GM23338 (cell line): ENCODE measurements around the gene ERICH3. TPM values are rescaled to one million over a fixed set of nuclear protein-coding genes. Genes with fewer than 3 reads are reported as not detected.

Experiments
- ATAC-seq: fragments of 200-7000 bp; cut with Tn5 transposase; 3 replicates; pipeline ENCODE4 v1.9.1; 2020
- DNase-seq: peaks from one replicate; pipeline ENCODE4 v3.0.0-alpha.2; 2015; ENCODE audit warnings: low spot score
- H2AFZ ChIP-seq: fragments of 200-600 bp; sonication (generic); 2 replicates; pipeline ENCODE4 v1.8.0; 2016; ENCODE audit warnings: antibody characterized with exemption, mild to moderate bottlenecking, moderate library complexity
- H3F3A ChIP-seq: fragments of 200-600 bp; sonication (generic); replicated peaks from 2 replicates; pipeline ENCODE4 v1.8.0; 2017; ENCODE audit warnings: antibody characterized with exemption, mixed run types, low read depth
- H3K27ac ChIP-seq: fragments of 200-600 bp; sonication (generic); 2 replicates; pipeline ENCODE4 v1.6.1; 2016; ENCODE audit warnings: low read depth
- H3K27me3 ChIP-seq: fragments of 200-600 bp; sonication (generic); 2 replicates; pipeline ENCODE4 v1.8.0; 2016; ENCODE audit warnings: mild to moderate bottlenecking, mixed run types, moderate library complexity; ENCODE audit not compliant: insufficient read depth
- H3K36me3 ChIP-seq: fragments of 200-600 bp; sonication (generic); 2 replicates; pipeline ENCODE4 v1.8.0; 2016; ENCODE audit warnings: mild to moderate bottlenecking; ENCODE audit not compliant: insufficient read depth
- H3K4me1 ChIP-seq: fragments of 200-600 bp; sonication (generic); 2 replicates; pipeline ENCODE4 v1.8.0; 2016; ENCODE audit warnings: mild to moderate bottlenecking, moderate library complexity; ENCODE audit not compliant: insufficient read depth
- H3K4me2 ChIP-seq: fragments of 200-600 bp; sonication (generic); 2 replicates; pipeline ENCODE4 v1.7.1; 2017; ENCODE audit warnings: mixed run types
- H3K4me3 ChIP-seq: fragments of 200-600 bp; sonication (generic); 2 replicates; pipeline ENCODE4 v1.6.1; 2016; ENCODE audit warnings: mixed run types
- H3K79me2 ChIP-seq: fragments of 200-600 bp; sonication (generic); replicated peaks from 2 replicates; pipeline ENCODE4 v1.8.0; 2017; ENCODE audit warnings: mild to moderate bottlenecking; ENCODE audit not compliant: insufficient read depth
- H3K9me2 ChIP-seq: fragments of 200-600 bp; sonication (generic); 2 replicates; pipeline ENCODE4 v1.8.0; 2017; ENCODE audit not compliant: insufficient read depth
- H4K20me1 ChIP-seq: fragments of 200-600 bp; sonication (generic); replicated peaks from 2 replicates; pipeline ENCODE4 v1.8.0; 2017; ENCODE audit warnings: mild to moderate bottlenecking; ENCODE audit not compliant: insufficient read depth
- H3K27ac Mint-ChIP-seq: 2 replicates; pipeline ENCODE4 v1.8.0; 2020; ENCODE audit warnings: inconsistent platforms, mild to moderate bottlenecking, moderate library complexity, mixed read lengths
- H3K27me3 Mint-ChIP-seq: 3 replicates; pipeline ENCODE4 v1.8.0; 2022; ENCODE audit warnings: low read depth, mild to moderate bottlenecking, moderate library complexity, mixed read lengths, inconsistent platforms; ENCODE audit not compliant: insufficient read depth, poor library complexity
- H3K36me3 Mint-ChIP-seq: 3 replicates; pipeline ENCODE4 v1.8.0; 2021; ENCODE audit warnings: low read depth, mild to moderate bottlenecking, inconsistent platforms, moderate library complexity, mixed read lengths
- H3K4me1 Mint-ChIP-seq: 3 replicates; pipeline ENCODE4 v1.8.0; 2020; ENCODE audit warnings: mild to moderate bottlenecking, inconsistent platforms, mixed read lengths
- H3K4me3 Mint-ChIP-seq: 3 replicates; pipeline ENCODE4 v1.8.0; 2021; ENCODE audit warnings: moderate library complexity, mild to moderate bottlenecking, inconsistent platforms, mixed read lengths
- H3K9me3 Mint-ChIP-seq: 3 replicates; pipeline ENCODE4 v1.8.0; 2020; ENCODE audit warnings: moderate library complexity, mild to moderate bottlenecking, inconsistent platforms, mixed read lengths
- CREB1 ChIP-seq: fragments of 250-450 bp; sonication (Bioruptor Pico); IDR thresholded peaks from 2 replicates; pipeline ENCODE4 v1.5.0; 2020; ENCODE audit warnings: low read depth, mild to moderate bottlenecking, moderate library complexity
- CTCF ChIP-seq, 2 experiments: fragments of 200-600 bp in 1 of 2; sonication (generic) in 1 of 2; conservative IDR thresholded peaks; 2 replicates each; pipeline versions ENCODE4 v1.5.1 to v1.6.1; 2016 to 2017; ENCODE audit warnings: antibody characterized with exemption in 2 of 2, low read depth in 2 of 2, mild to moderate bottlenecking in 2 of 2, moderate library complexity in 1 of 2
- EZH2 ChIP-seq: fragments of 200-600 bp; sonication (generic); IDR thresholded peaks from one replicate; pipeline ENCODE4 v1.8.0; 2017; ENCODE audit warnings: antibody characterized with exemption, mild to moderate bottlenecking, low read depth; ENCODE audit not compliant: unreplicated experiment
- EZH2phosphoT487 ChIP-seq: fragments of 200-600 bp; sonication (generic); IDR thresholded peaks from one replicate; pipeline ENCODE4 v1.8.1; 2018; ENCODE audit warnings: antibody characterized with exemption; ENCODE audit not compliant: unreplicated experiment
- JUNB ChIP-seq: IDR thresholded peaks from one replicate; pipeline ENCODE4 v1.6.1; 2016; ENCODE audit warnings: antibody characterized with exemption; ENCODE audit not compliant: unreplicated experiment
- NANOG ChIP-seq: IDR thresholded peaks from 2 replicates; pipeline ENCODE4 v1.6.1; 2016; ENCODE audit warnings: antibody characterized with exemption, borderline replicate concordance
- POLR2AphosphoS5 ChIP-seq: IDR thresholded peaks from 2 replicates; pipeline ENCODE4 v1.6.1; 2016; ENCODE audit warnings: antibody characterized with exemption, low read depth
- REST ChIP-seq: IDR thresholded peaks from one replicate; pipeline ENCODE4 v1.6.1; 2018; ENCODE audit warnings: antibody characterized with exemption; ENCODE audit not compliant: unreplicated experiment
- STAT1 ChIP-seq: IDR thresholded peaks from one replicate; pipeline ENCODE4 v1.6.1; 2016; ENCODE audit warnings: antibody characterized with exemption; ENCODE audit not compliant: unreplicated experiment
- ZNF114 ChIP-seq: fragments of 250-450 bp; sonication (Bioruptor Pico); IDR thresholded peaks from 2 replicates; pipeline ENCODE4 v1.5.0; 2020; ENCODE audit warnings: mild to moderate bottlenecking, moderate library complexity
- ZNF331 ChIP-seq: fragments of 250-450 bp; sonication (Bioruptor Pico); IDR thresholded peaks from 2 replicates; pipeline ENCODE4 v1.5.0; 2020; ENCODE audit warnings: low read depth, mild to moderate bottlenecking, moderate library complexity
- ZNF462 ChIP-seq: fragments of 250-450 bp; sonication (Bioruptor Pico); IDR thresholded peaks from 2 replicates; pipeline ENCODE4 v1.5.0; 2020; ENCODE audit warnings: mild to moderate bottlenecking, moderate library complexity
- polyA plus RNA-seq: library from polyadenylated mRNA; unstranded; fragments of >200 nt; fragmentation: Nextera tagmentation; extraction: Ambion mirVana; gene quantifications from 2 replicates; pipeline ENCODE4 v1.2.1, GENCODE V29; 2016
- total RNA-seq: library from RNA; depleted of rRNA; stranded (reverse); fragments of >200 nt; shearing (Covaris generic); gene quantifications from 2 replicates; pipeline ENCODE4 v1.2.3, GENCODE V29; 2014
- TF ChIP-seq, protein P1 (sequence below): IDR thresholded peaks from 2 replicates; pipeline ENCODE4 v1.6.1; 2016; ENCODE audit warnings: antibody characterized with exemption

Gene ERICH3
- total and polyA plus RNA-seq, 2 experiments from 2014 or later: not detected

- TF ChIP-seq JUNB: no peak
These were observed 53.4 kb downstream of the ERICH3 start (continued) for GRCh38 chr1:74620242-74620641.

DNA sequence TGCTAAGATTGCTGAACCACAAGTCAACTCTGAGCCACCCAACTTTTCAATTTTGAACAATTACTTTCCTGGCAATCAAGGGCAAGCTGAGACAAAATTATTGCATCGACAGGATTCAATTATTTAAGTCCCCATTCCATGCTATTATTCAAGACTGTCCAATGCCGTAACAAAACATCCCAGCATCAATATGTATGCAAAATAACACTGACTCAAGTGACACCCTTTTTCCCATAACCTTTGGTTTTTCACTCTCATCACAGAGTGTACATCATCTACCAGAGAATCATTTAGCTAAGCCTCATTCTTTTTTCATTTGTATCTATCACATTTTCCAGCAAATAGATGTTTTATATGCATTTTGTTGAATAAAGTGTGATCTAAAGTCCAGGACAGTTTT, 54.6 kb downstream of the ERICH3 start:
- Mint-ChIP-seq H3K4me3 (no peak overlapping the region), H3K27me3 (no peaks in the 10 kb centered on the region), H3K4me1 (no peaks in the 10 kb centered on the region; the same call in 2 of the 3 replicates), H3K36me3 (no peaks in the 10 kb centered on the region), H3K9me3 (no peaks in the 10 kb centered on the region), H3K27ac (peak overlapping the region; percentile 17; the same call in 1 of the 2 replicates)
- Histone ChIP-seq H4K20me1 (no peaks in the 10 kb centered on the region), H3K4me1 (no peaks in the 10 kb centered on the region), H3K36me3 (no peaks in the 10 kb centered on the region), H3K27me3 (no peaks in the 10 kb centered on the region), H3K4me3 (no peak overlapping the region), H3F3A (no peaks in the 10 kb centered on the region), H2AFZ (no peak overlapping the region), H3K27ac (no peak overlapping the region), H3K79me2 (no peaks in the 10 kb centered on the region), H3K4me2 (no peak overlapping the region), H3K9me2 (no peaks in the 10 kb centered on the region)
- DNase-seq: no peak
- TF ChIP-seq ZNF331 (no peak), ZNF462 (CRISPR knock-in tag) (no peak), ZNF114 (CRISPR knock-in tag) (no peak), NANOG (no peak), EZH2 (no peak), CTCF (conservative IDR thresholded peaks at IDR 0.05; ENCODE audit: low read depth in 2 of 2) (no peak), JUNB (no peak), EZH2phosphoT487 (no peak), CREB1 (CRISPR knock-in tag) (no peak), REST (no peak), POLR2AphosphoS5 (no peak), STAT1 (no peak)
- TF ChIP-seq, protein P1, sequence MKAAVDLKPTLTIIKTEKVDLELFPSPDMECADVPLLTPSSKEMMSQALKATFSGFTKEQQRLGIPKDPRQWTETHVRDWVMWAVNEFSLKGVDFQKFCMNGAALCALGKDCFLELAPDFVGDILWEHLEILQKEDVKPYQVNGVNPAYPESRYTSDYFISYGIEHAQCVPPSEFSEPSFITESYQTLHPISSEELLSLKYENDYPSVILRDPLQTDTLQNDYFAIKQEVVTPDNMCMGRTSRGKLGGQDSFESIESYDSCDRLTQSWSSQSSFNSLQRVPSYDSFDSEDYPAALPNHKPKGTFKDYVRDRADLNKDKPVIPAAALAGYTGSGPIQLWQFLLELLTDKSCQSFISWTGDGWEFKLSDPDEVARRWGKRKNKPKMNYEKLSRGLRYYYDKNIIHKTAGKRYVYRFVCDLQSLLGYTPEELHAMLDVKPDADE: no peak
- no peak for ATAC-seq
